Measurements from ENCODE around the gene WDR4. TPM values are rescaled to one million over a fixed set of nuclear protein-coding genes. Genes with fewer than 3 reads are reported as not detected.

WDR4 gene
- total and polyA plus RNA-seq, 10 of the 15 experiments (the other 5 are each of a cell fraction or from before 2014, with no cell fraction given), result 2.1 to 45.3 (median 18.7) TPM

DNA sequence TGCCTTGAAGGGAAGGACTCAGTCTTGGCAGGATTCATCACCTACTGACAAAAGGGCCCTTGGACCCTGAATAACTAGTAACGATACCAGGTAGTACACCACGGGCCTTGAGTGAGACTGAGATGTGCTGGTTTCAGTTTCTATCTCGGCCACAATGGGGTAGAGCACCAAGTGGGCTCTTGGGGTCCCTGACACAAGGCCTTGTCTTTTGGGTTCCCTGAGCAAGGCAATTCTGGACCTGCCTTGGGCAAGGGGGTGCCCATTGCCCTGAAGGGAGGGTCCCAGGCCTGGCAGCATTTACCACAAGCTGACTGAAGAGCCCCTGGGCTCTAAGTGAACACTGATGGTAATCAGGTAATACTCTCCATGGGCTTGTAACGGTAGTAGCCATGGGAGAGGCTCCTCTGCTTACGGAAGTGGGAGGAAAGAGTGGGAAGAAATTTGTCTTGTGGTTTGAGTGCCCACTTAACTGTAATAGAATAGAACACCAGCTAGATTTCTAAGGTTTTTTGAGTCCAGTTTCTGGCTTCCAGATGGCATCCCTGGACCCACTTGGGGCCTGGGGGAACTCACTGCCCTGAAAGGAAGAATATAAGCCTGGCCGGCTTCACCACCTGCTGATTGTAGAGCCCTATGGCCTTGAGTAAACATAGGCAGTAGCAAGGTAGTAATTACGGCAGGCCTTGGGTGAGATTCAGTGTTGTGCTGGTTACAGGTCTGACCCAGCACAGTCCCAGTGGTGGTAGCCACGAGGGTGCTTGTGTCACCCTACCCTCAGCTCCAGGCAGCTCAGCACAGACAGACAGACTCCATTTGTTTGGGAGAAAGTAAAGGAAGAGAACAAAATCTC is 58.5 kb downstream of the WDR4 start (continued):
- TF ChIP-seq, protein P1, sequence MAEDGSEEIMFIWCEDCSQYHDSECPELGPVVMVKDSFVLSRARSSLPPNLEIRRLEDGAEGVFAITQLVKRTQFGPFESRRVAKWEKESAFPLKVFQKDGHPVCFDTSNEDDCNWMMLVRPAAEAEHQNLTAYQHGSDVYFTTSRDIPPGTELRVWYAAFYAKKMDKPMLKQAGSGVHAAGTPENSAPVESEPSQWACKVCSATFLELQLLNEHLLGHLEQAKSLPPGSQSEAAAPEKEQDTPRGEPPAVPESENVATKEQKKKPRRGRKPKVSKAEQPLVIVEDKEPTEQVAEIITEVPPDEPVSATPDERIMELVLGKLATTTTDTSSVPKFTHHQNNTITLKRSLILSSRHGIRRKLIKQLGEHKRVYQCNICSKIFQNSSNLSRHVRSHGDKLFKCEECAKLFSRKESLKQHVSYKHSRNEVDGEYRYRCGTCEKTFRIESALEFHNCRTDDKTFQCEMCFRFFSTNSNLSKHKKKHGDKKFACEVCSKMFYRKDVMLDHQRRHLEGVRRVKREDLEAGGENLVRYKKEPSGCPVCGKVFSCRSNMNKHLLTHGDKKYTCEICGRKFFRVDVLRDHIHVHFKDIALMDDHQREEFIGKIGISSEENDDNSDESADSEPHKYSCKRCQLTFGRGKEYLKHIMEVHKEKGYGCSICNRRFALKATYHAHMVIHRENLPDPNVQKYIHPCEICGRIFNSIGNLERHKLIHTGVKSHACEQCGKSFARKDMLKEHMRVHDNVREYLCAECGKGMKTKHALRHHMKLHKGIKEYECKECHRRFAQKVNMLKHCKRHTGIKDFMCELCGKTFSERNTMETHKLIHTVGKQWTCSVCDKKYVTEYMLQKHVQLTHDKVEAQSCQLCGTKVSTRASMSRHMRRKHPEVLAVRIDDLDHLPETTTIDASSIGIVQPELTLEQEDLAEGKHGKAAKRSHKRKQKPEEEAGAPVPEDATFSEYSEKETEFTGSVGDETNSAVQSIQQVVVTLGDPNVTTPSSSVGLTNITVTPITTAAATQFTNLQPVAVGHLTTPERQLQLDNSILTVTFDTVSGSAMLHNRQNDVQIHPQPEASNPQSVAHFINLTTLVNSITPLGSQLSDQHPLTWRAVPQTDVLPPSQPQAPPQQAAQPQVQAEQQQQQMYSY (CRISPR knock-in tag; IDR thresholded peaks at IDR 0.05), result no peak
- TF ChIP-seq ATF7 (IDR thresholded peaks at IDR 0.05; ENCODE audit: low read depth) (no peak), EGR1 (IDR thresholded peaks at IDR 0.05; ENCODE audit: borderline replicate concordance in 1 of 2, low read depth in 2 of 2, low read length in 2 of 2) (no peak), KLF5 (IDR thresholded peaks at IDR 0.05; ENCODE audit: partially characterized antibody) (no peak)
- TF ChIP-seq, protein P2, sequence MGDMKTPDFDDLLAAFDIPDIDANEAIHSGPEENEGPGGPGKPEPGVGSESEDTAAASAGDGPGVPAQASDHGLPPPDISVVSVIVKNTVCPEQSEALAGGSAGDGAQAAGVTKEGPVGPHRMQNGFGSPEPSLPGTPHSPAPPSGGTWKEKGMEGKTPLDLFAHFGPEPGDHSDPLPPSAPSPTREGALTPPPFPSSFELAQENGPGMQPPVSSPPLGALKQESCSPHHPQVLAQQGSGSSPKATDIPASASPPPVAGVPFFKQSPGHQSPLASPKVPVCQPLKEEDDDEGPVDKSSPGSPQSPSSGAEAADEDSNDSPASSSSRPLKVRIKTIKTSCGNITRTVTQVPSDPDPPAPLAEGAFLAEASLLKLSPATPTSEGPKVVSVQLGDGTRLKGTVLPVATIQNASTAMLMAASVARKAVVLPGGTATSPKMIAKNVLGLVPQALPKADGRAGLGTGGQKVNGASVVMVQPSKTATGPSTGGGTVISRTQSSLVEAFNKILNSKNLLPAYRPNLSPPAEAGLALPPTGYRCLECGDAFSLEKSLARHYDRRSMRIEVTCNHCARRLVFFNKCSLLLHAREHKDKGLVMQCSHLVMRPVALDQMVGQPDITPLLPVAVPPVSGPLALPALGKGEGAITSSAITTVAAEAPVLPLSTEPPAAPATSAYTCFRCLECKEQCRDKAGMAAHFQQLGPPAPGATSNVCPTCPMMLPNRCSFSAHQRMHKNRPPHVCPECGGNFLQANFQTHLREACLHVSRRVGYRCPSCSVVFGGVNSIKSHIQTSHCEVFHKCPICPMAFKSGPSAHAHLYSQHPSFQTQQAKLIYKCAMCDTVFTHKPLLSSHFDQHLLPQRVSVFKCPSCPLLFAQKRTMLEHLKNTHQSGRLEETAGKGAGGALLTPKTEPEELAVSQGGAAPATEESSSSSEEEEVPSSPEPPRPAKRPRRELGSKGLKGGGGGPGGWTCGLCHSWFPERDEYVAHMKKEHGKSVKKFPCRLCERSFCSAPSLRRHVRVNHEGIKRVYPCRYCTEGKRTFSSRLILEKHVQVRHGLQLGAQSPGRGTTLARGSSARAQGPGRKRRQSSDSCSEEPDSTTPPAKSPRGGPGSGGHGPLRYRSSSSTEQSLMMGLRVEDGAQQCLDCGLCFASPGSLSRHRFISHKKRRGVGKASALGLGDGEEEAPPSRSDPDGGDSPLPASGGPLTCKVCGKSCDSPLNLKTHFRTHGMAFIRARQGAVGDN (IDR thresholded peaks at IDR 0.05), result no peak
- TF ChIP-seq, protein P3, sequence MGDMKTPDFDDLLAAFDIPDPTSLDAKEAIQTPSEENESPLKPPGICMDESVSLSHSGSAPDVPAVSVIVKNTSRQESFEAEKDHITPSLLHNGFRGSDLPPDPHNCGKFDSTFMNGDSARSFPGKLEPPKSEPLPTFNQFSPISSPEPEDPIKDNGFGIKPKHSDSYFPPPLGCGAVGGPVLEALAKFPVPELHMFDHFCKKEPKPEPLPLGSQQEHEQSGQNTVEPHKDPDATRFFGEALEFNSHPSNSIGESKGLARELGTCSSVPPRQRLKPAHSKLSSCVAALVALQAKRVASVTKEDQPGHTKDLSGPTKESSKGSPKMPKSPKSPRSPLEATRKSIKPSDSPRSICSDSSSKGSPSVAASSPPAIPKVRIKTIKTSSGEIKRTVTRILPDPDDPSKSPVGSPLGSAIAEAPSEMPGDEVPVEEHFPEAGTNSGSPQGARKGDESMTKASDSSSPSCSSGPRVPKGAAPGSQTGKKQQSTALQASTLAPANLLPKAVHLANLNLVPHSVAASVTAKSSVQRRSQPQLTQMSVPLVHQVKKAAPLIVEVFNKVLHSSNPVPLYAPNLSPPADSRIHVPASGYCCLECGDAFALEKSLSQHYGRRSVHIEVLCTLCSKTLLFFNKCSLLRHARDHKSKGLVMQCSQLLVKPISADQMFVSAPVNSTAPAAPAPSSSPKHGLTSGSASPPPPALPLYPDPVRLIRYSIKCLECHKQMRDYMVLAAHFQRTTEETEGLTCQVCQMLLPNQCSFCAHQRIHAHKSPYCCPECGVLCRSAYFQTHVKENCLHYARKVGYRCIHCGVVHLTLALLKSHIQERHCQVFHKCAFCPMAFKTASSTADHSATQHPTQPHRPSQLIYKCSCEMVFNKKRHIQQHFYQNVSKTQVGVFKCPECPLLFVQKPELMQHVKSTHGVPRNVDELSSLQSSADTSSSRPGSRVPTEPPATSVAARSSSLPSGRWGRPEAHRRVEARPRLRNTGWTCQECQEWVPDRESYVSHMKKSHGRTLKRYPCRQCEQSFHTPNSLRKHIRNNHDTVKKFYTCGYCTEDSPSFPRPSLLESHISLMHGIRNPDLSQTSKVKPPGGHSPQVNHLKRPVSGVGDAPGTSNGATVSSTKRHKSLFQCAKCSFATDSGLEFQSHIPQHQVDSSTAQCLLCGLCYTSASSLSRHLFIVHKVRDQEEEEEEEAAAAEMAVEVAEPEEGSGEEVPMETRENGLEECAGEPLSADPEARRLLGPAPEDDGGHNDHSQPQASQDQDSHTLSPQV (IDR thresholded peaks at IDR 0.05), result no peak
